HFF-Myc (cell line): Measurements from ENCODE around the gene HLX.

Experiments
- DNase-seq: peaks from one replicate; pipeline ENCODE4 v3.0.0-alpha.2; 2011; ENCODE audit warnings: low read depth; ENCODE audit errors: extremely low read depth
- H3K4me3 ChIP-seq: replicated peaks from 2 replicates; pipeline ENCODE4 v1.5.1; 2011; ENCODE audit warnings: low read depth, mild to moderate bottlenecking, control low read depth, low read length
- CTCF ChIP-seq: IDR thresholded peaks from 2 replicates; pipeline ENCODE4 v1.5.1; 2012; ENCODE audit warnings: mild to moderate bottlenecking, low read depth, low read length, control low read depth; ENCODE audit errors: missing control alignments

Gene HLX

DNA sequence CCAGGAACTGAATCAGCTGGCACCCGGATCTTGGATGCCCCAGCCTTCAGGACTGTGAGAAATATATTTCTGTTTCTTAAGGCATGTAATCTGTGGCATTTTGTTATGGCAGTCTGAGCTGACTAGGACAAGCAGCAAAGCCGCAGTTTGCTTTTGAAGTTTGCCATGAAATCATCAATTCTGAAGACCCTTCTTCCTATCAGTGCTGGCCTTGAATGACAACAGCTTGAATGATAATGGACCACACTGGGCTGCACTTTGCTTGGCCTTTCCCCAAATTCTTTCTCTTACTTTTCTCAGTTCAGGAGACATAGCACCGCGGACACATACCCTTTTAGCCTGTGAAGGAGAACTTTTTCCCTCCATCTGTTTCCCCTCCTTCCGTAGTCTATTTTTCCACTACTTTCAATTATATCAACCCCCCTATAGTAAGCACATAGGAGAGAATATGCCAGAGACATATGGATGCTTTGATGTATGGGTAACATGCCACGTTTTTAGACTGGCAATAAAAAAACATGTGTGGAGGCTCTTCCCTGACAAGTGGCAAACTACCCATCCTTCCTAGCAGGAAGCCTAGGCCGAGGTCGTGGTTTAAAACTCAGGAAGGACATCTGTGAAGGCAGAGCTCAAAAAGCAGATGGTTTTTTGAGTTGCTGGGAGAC lies 42.9 kb downstream of the HLX start:
- H3K4me3 ChIP-seq: no peak overlapping the region
- DNase-seq: no peak
- TF ChIP-seq CTCF: no peak

- H3K4me3 ChIP-seq: no peak overlapping the region
- no peak for DNase-seq
- no peak for TF ChIP-seq CTCF
These were observed 43.7 kb downstream of the HLX start for GRCh38 chr1:220922951-220923350.

GRCh38 chr1:220924331-220924970 lies 45.2 kb downstream of the HLX start:
- no peak for DNase-seq
- no peak overlapping the region for H3K4me3 ChIP-seq
- no peak for TF ChIP-seq CTCF

GRCh38 chr1:220925707-220926106 lies 46.5 kb downstream of the HLX start:
- no peak for DNase-seq
- no peak overlapping the region for H3K4me3 ChIP-seq
- TF ChIP-seq CTCF: no peak

GRCh38 chr1:220926146-220926545 lies 46.9 kb downstream of the HLX start:
- no peak overlapping the region for H3K4me3 ChIP-seq
- no peak for TF ChIP-seq CTCF
- DNase-seq: peak; percentile 10

DNA sequence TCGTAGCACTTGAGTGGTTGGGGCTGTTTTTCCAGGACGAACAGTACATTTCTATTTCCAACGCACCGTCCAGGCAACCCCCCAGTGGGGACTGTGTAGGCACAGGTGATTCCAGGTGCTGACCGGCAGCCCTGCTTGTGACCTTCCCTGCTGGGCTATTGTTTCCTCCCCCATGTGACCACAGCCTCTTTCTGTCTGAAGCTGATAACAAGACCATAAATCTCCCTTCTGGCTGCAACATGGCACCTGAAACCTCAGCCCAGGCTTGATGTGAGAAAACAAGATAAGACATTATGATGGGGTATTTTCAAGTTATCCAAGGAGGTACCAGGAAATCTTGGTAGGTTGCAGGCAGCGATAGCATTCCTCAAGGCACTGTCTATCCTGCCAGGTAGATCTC lies 48.2 kb downstream of the HLX start:
- TF ChIP-seq CTCF: no peak
- H3K4me3 ChIP-seq: no peak overlapping the region
- no peak for DNase-seq
